ENCODE measurements around the gene SUPT20HL1.

DNA sequence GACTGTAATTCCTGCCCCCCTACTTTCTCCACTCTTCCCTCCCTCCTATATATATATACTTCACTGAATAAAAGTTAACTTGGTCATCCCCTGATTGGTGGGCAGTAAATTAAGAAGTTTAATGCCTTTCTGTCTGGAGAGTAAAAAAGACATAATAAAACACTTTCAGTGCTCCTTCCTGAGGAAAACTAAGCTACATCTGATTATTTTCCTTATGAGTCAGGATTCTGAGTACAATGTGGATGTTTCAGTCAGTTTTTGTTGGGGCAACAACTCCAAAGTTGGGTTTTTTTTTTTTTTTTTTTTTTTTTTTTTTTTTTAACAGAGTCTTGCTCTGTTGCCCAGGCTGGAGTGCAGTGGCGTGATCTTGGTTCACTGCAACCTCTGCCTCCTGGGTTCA is 24.6 kb upstream of the SUPT20HL1 start:
- TF ChIP-seq CTCF (conservative IDR thresholded peaks at IDR 0.05; ENCODE audit: low read depth, low read length), result no peak
- TF ChIP-seq EZH2phosphoT487 (IDR thresholded peaks at IDR 0.05; ENCODE audit: borderline replicate concordance, low read length), result no peak

Data from PC-3 (cell line).